AG10803 (cell line): Measurements from ENCODE around the gene GRM4.
"Not testable (repeated sequence)": the region's sequence is repeated elsewhere in the genome, so short reads cannot be mapped to it uniquely, and the experiment has no call there.

Experiments
- DNase-seq: peaks from one replicate; pipeline ENCODE4 v3.0.0; 2010; ENCODE audit warnings: low read depth
- H3K4me3 ChIP-seq: 2 replicates; pipeline ENCODE4 v1.5.1; 2011; ENCODE audit warnings: mild to moderate bottlenecking, low read length, control low read depth
- TF ChIP-seq, protein P1 (sequence below): conservative IDR thresholded peaks from 2 replicates; pipeline ENCODE4 v1.5.1; 2011; ENCODE audit warnings: mild to moderate bottlenecking, low read length, control low read depth, inconsistent platforms

Gene GRM4

DNA sequence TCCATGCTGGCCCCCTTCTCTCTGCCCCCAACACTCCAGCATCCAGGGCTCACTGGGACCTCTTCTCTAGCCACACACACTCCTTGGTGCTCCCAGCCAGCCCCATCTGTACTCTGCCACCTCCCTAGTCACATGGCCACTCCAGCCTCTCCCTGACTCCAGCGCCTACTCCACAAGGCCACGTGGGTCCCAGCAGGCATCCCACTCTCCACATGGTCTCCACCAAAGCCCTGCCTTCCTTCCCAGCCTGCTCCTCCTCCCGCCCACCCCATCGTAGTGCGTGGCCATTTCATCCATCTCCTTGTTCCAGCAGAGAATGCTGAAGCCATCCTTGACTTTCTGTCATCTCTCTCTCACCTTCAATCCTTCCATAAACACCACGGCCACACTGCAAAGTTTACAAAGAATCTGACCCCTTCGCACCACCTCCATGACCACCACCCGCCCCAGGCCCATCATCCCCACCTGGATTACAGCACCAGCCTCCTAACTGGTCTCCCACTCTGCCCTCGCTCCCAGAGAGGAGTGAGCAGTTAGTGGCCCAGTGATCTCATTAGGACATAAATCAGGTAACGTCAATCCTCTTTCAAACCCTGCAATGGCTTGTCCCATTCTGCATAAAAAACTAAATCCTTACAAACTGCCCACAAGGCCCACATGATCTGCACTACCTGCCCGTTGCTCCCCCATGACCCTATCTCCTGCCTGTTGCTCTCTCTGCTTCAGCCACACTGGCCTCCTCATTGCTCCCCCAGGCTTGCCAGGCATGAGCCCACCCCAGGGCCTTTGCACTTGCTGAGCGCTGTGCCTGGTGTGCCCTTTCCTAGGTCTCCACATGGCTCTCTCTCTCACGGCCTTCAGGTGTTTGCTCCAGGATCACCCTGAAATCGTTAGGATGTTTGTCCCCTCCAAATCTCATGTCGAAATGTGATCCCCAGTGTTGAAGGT is 96.2 kb downstream of the GRM4 start:
- no peak overlapping the region for H3K4me3 ChIP-seq
- TF ChIP-seq, protein P1, sequence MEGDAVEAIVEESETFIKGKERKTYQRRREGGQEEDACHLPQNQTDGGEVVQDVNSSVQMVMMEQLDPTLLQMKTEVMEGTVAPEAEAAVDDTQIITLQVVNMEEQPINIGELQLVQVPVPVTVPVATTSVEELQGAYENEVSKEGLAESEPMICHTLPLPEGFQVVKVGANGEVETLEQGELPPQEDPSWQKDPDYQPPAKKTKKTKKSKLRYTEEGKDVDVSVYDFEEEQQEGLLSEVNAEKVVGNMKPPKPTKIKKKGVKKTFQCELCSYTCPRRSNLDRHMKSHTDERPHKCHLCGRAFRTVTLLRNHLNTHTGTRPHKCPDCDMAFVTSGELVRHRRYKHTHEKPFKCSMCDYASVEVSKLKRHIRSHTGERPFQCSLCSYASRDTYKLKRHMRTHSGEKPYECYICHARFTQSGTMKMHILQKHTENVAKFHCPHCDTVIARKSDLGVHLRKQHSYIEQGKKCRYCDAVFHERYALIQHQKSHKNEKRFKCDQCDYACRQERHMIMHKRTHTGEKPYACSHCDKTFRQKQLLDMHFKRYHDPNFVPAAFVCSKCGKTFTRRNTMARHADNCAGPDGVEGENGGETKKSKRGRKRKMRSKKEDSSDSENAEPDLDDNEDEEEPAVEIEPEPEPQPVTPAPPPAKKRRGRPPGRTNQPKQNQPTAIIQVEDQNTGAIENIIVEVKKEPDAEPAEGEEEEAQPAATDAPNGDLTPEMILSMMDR: no peak
- no peak for DNase-seq

- H3K4me3 ChIP-seq: no peak overlapping the region
- no peak for DNase-seq
- TF ChIP-seq, protein P1: no peak
These were observed 97.7 kb downstream of the GRM4 start for GRCh38 chr6:34047913-34048867.

GRCh38 chr6:34046617-34047016 is 99.3 kb downstream of the GRM4 start:
- TF ChIP-seq, protein P1: no peak
- H3K4me3 ChIP-seq: no peak overlapping the region
- no peak for DNase-seq

DNA sequence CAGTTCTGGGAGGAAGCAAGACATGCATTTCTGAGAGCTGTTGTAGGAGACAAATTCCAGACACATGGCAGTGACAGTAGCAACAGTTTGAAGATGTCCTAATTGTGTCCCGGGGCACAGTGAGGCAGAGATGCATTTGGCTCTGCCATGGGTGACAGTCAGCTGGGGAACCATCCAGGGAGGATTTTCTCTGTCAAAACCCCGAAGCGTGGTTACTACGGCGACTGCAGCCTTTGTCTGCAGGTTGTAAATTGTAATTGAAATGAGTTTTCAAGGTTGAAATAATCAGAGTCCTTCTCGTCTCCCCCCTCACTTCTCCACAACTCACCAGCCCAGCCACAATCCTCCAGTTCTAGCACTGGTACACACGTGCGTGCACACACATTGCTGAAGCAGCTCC is 100.1 kb downstream of the GRM4 start:
- TF ChIP-seq, protein P1: no peak
- H3K4me3 ChIP-seq: no peak overlapping the region
- DNase-seq: no peak

GRCh38 chr6:34044945-34045595 is 100.8 kb downstream of the GRM4 start:
- no peak overlapping the region for H3K4me3 ChIP-seq
- no peak for DNase-seq
- TF ChIP-seq, protein P1: no peak

DNA sequence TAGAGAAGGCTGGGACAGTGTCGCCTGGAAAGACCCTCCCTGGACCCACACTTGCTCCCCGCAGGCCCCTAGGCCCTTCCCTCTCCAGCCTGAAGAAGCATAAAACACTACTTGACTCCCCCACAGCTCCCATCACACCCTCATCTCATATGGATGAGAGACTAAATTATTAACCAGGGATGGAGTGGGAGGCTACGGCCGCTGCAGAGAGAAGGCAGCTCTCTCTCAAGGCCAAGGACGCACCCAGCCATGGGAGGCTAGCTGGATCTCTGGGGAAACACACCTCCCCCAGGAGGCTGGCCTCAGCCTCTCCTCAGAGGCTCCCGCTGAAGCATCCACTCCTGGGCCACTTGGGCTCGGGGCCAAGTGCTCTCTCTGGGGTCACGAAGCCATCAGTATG is 102.5 kb downstream of the GRM4 start:
- DNase-seq: no peak
- TF ChIP-seq, protein P1: no peak
- no peak overlapping the region for H3K4me3 ChIP-seq

- not testable (repeated sequence) for H3K4me3 ChIP-seq, DNase-seq
These were observed 103.9 kb downstream of the GRM4 start for GRCh38 chr6:34041998-34042397.
